HepG2 (cell line): Measurements from ENCODE around the gene SLC17A9. TPM values are rescaled to one million over a fixed set of nuclear protein-coding genes. Genes with fewer than 3 reads are reported as not detected.

ENCODE experiments used
- FOXM1 ChIP-seq: sonication (generic); formaldehyde crosslinking; IDR thresholded peaks from 2 replicates; pipeline ENCODE4 v1.5.0; 2020; ENCODE audit warnings: missing genetic modification reagents
- FOXO4 ChIP-seq: sonication (generic); formaldehyde crosslinking; conservative IDR thresholded peaks from 2 replicates; pipeline ENCODE4 v1.8.1; 2023; ENCODE audit warnings: missing genetic modification reagents
- GATAD1 ChIP-seq: IDR thresholded peaks from 2 replicates; pipeline ENCODE4 v1.6.1; 2016; ENCODE audit warnings: missing genetic modification reagents, missing compliant biosample characterization
- HBP1 ChIP-seq: IDR thresholded peaks from 2 replicates; pipeline ENCODE4 v1.6.1; 2016; ENCODE audit warnings: low read depth, control low read depth
- HOXD1 ChIP-seq: sonication (generic); formaldehyde crosslinking; IDR thresholded peaks from 2 replicates; pipeline ENCODE4 v1.5.0; 2020; ENCODE audit warnings: missing genetic modification reagents
- IRF2 ChIP-seq: IDR thresholded peaks from 2 replicates; pipeline ENCODE4 v1.6.1; 2018; ENCODE audit warnings: missing genetic modification reagents, missing compliant biosample characterization
- ISL2 ChIP-seq: sonication (generic); formaldehyde crosslinking; IDR thresholded peaks from 2 replicates; pipeline ENCODE4 v1.5.0; 2020; ENCODE audit warnings: missing genetic modification reagents
- JDP2 ChIP-seq: sonication (generic); formaldehyde crosslinking; IDR thresholded peaks from 2 replicates; pipeline ENCODE4 v1.8.1; 2022; ENCODE audit warnings: missing genetic modification reagents, borderline replicate concordance
- KDM1A ChIP-seq: IDR thresholded peaks from 2 replicates; pipeline ENCODE4 v1.6.1; 2016; ENCODE audit warnings: missing compliant biosample characterization
- NFKB2 ChIP-seq: sonication (generic); formaldehyde crosslinking; IDR thresholded peaks from 2 replicates; pipeline ENCODE4 v1.4.0; 2020; ENCODE audit warnings: missing genetic modification reagents, borderline replicate concordance
- NKX3-1 ChIP-seq: sonication (generic); formaldehyde crosslinking; IDR thresholded peaks from 2 replicates; pipeline ENCODE4 v1.5.0; 2020; ENCODE audit warnings: missing genetic modification reagents
- NONO ChIP-seq, 2 experiments: fragments of 450-650 bp in 1 of 2; sonication (generic) in 1 of 2; formaldehyde crosslinking in 1 of 2; IDR thresholded peaks in 1 of 2; conservative IDR thresholded peaks in 1 of 2; 2 replicates each; pipeline versions ENCODE4 v1.6.1 to v1.8.0; 2017 to 2022; ENCODE audit warnings: mild to moderate bottlenecking in 1 of 2, missing genetic modification reagents in 1 of 2, moderate library complexity in 1 of 2
- POGZ ChIP-seq: sonication (generic); formaldehyde crosslinking; IDR thresholded peaks from 2 replicates; pipeline ENCODE4 v1.4.0; 2020; ENCODE audit warnings: mild to moderate bottlenecking, missing genetic modification reagents
- UBTF ChIP-seq: sonication (generic); formaldehyde crosslinking; IDR thresholded peaks from 2 replicates; pipeline ENCODE4 v1.4.0; 2020; ENCODE audit warnings: mild to moderate bottlenecking, missing genetic modification reagents
- ZIK1 ChIP-seq: sonication (generic); formaldehyde crosslinking; IDR thresholded peaks from 2 replicates; pipeline ENCODE4 v1.5.0; 2020; ENCODE audit warnings: mild to moderate bottlenecking, low read depth, missing genetic modification reagents, borderline replicate concordance
- ZKSCAN1 ChIP-seq: fragments of 150-350 bp; IDR thresholded peaks from 2 replicates; pipeline ENCODE4 v1.6.1; 2014; ENCODE audit warnings: low read length
- ZNF12 ChIP-seq: sonication (generic); formaldehyde crosslinking; IDR thresholded peaks from 2 replicates; pipeline ENCODE4 v1.5.0; 2020; ENCODE audit warnings: missing genetic modification reagents
- ZNF431 ChIP-seq: sonication (generic); formaldehyde crosslinking; IDR thresholded peaks from 2 replicates; pipeline ENCODE4 v1.9.0; 2022; ENCODE audit warnings: missing genetic modification reagents, low read depth, mild to moderate bottlenecking, borderline replicate concordance
- ZNF432 ChIP-seq: sonication (generic); formaldehyde crosslinking; IDR thresholded peaks from 2 replicates; pipeline ENCODE4 v1.5.0; 2020; ENCODE audit warnings: missing genetic modification reagents, mild to moderate bottlenecking, borderline replicate concordance
- ZNF484 ChIP-seq: sonication (generic); formaldehyde crosslinking; IDR thresholded peaks from 2 replicates; pipeline ENCODE4 v1.5.1; 2020; ENCODE audit warnings: mild to moderate bottlenecking, low read depth, missing genetic modification reagents, borderline replicate concordance
- ZNF691 ChIP-seq: sonication (generic); formaldehyde crosslinking; IDR thresholded peaks from 2 replicates; pipeline ENCODE4 v1.4.0; 2020; ENCODE audit warnings: missing genetic modification reagents, low read depth, mild to moderate bottlenecking, borderline replicate concordance
- ZNF703 ChIP-seq: sonication (generic); formaldehyde crosslinking; IDR thresholded peaks from 2 replicates; pipeline ENCODE4 v1.5.1; 2020; ENCODE audit warnings: missing genetic modification reagents, mild to moderate bottlenecking, moderate library complexity, borderline replicate concordance
- ZNF761 ChIP-seq: sonication (generic); formaldehyde crosslinking; conservative IDR thresholded peaks from 2 replicates; pipeline ENCODE4 v1.4.0; 2020; ENCODE audit warnings: mild to moderate bottlenecking, missing genetic modification reagents
- polyA plus RNA-seq, 8 experiments: library from polyadenylated mRNA; depleted of rRNA in 3 of 8; stranded (reverse) in 7 of 8; unstranded in 1 of 8; fragments of >200 nt; fragmentation: Illumina TruSeq in 4 of 8; extraction: Trizol in 4 of 8; gene quantifications; 2 replicates each; pipeline versions ENCODE4 v1.2.1 to v1.2.3, GENCODE V29; 2011 to 2016; ENCODE audit warnings: low read depth in 4 of 8, missing spikeins in 1 of 8, mixed read lengths in 1 of 8; ENCODE audit not compliant: insufficient read depth in 1 of 8
- total RNA-seq, 5 experiments: library from RNA; depleted of rRNA; stranded (reverse); fragments of >200 nt; fragmentation: Illumina TruSeq; extraction: Trizol; gene quantifications; 2 replicates each; pipeline ENCODE4 v1.2.3, GENCODE V29; 2016; ENCODE audit warnings: low read depth in 1 of 5

Gene SLC17A9
- total and polyA plus RNA-seq, 2 of the 13 experiments (the other 11 are each of a cell fraction or from before 2014, with no cell fraction given): 110 to 191 TPM

- TF ChIP-seq UBTF (CRISPR knock-in tag) (peak; percentile 96), ZIK1 (CRISPR knock-in tag) (no peak; the same call in 1 of the 2 replicates), POGZ (CRISPR knock-in tag) (peak; percentile 75; the same call in 1 of the 2 replicates), FOXM1 (CRISPR knock-in tag) (no peak), HOXD1 (CRISPR knock-in tag) (peak; percentile 97), GATAD1 (CRISPR knock-in tag) (peak; percentile 85), ZNF761 (CRISPR knock-in tag) (no peak; the same call in 1 of the 2 replicates), ZNF12 (CRISPR knock-in tag) (peak; percentile 92), ZNF431 (CRISPR knock-in tag) (peak; percentile 88), NONO (IDR thresholded peaks at IDR 0.05) (no peak), NONO (CRISPR knock-in tag; conservative IDR thresholded peaks at IDR 0.05) (peak; percentile 97), FOXO4 (CRISPR knock-in tag) (peak; percentile 76; the same call in 1 of the 2 replicates), HBP1 (peak; percentile 96), ISL2 (CRISPR knock-in tag) (peak; percentile 93), ZKSCAN1 (0 out of 2 replicates have a peak, but pooled peaks have one; percentile 13), NFKB2 (CRISPR knock-in tag) (peak; percentile 84; the same call in 1 of the 2 replicates), ZNF484 (CRISPR knock-in tag) (no peak), ZNF432 (CRISPR knock-in tag) (no peak), JDP2 (CRISPR knock-in tag) (no peak), NKX3-1 (CRISPR knock-in tag) (peak; percentile 95; the same call in 1 of the 2 replicates), IRF2 (CRISPR knock-in tag) (peak; percentile 98), ZNF691 (peak; percentile 87; the same call in 1 of the 2 replicates), ZNF703 (CRISPR knock-in tag) (peak; percentile 27; the same call in 1 of the 2 replicates), KDM1A (CRISPR knock-in tag) (peak; percentile 71; the same call in 1 of the 2 replicates)
Measured at GRCh38 chr20:62955519-62956386, 3.2 kb downstream of the SLC17A9 start (continued).
